ENCODE results near the gene DCTPP1. TPM values are rescaled to one million over a fixed set of nuclear protein-coding genes. Genes with fewer than 3 reads are reported as not detected.

The DCTPP1 gene
- total and polyA plus RNA-seq, 2 experiments from 2014 or later, result 20.2 to 45.7 TPM

GRCh38 chr16:30395992-30396585 lies 33.7 kb downstream of the DCTPP1 start:
- Histone ChIP-seq H3K9me2 (ENCODE audit: insufficient read depth) (no peaks in the 10 kb centered on the region), H3K4me2 (ENCODE audit: unreplicated experiment) (peak overlapping the region; percentile 82), H3K9ac (peak overlapping the region; percentile 85), H3K27me3 (replicated peaks; ENCODE audit: insufficient read depth) (no peaks in the 10 kb centered on the region), H3K9me3 (ENCODE audit: low read depth) (no peaks in the 10 kb centered on the region), H3K27ac (no peak overlapping the region), H3F3A (ENCODE audit: insufficient read depth) (peaks cover 23% of the 10 kb centered on the region; the same call in 1 of the 2 replicates), H3K4me1 (ENCODE audit: insufficient read depth) (peaks cover 7% of the 10 kb centered on the region), H3K36me3 (ENCODE audit: low read depth) (no peaks in the 10 kb centered on the region), H3K79me2 (ENCODE audit: insufficient read depth) (peaks cover 16% of the 10 kb centered on the region), H2AFZ (peak overlapping the region; percentile 86), H4K20me1 (ENCODE audit: insufficient read depth) (no peaks in the 10 kb centered on the region), H3K4me3 (peak overlapping the region; percentile 85)
- 26 to 32% methylated on average over 13 of the region's 13 CpGs for WGBS, 2 experiments (ENCODE audit: low coverage in 1 of 2, low lambda C conversion rate in 2 of 2, missing lambda C conversion rate in 2 of 2)
- no peak for TF ChIP-seq EZH2 (IDR thresholded peaks at IDR 0.05; ENCODE audit: insufficient read depth, poor library complexity, severe bottlenecking)
- no peak for TF ChIP-seq EZH2phosphoT487 (IDR thresholded peaks at IDR 0.05; ENCODE audit: insufficient read depth, low read depth)
- no peak for DNase-seq
- in situ Hi-C loops (cut with MboI), result no loop called here

GRCh38 chr16:30395155-30395991 lies 34.5 kb downstream of the DCTPP1 start, which contains the start of gene ZNF48:
TSS of gene ZNF48 (plus strand) at chr16:30395420. CDS start at chr16:30395795, 375 bp downstream.
- Histone ChIP-seq H3K27ac (peak within 1 kb of the TSS; percentile 75), H3K9me3 (ENCODE audit: low read depth) (no peaks in the 10 kb centered on the region), H3F3A (ENCODE audit: insufficient read depth) (peaks cover 23% of the 10 kb centered on the region; the same call in 1 of the 2 replicates), H2AFZ (peak within 1 kb of the TSS; percentile 86), H3K4me3 (peak within 1 kb of the TSS; percentile 85), H3K4me2 (ENCODE audit: unreplicated experiment) (peak within 1 kb of the TSS; percentile 82), H3K27me3 (replicated peaks; ENCODE audit: insufficient read depth) (no peaks in the 10 kb centered on the region), H3K36me3 (ENCODE audit: low read depth) (no peaks in the 10 kb centered on the region), H3K9ac (peak within 1 kb of the TSS; percentile 85), H3K9me2 (ENCODE audit: insufficient read depth) (no peaks in the 10 kb centered on the region), H3K4me1 (ENCODE audit: insufficient read depth) (peaks cover 7% of the 10 kb centered on the region), H4K20me1 (ENCODE audit: insufficient read depth) (no peaks in the 10 kb centered on the region), H3K79me2 (ENCODE audit: insufficient read depth) (peaks cover 16% of the 10 kb centered on the region)
- peak; percentile 94 for DNase-seq
- TF ChIP-seq EZH2 (IDR thresholded peaks at IDR 0.05; ENCODE audit: insufficient read depth, poor library complexity, severe bottlenecking) (no peak), EZH2phosphoT487 (IDR thresholded peaks at IDR 0.05; ENCODE audit: insufficient read depth, low read depth) (no peak)
- in situ Hi-C loops (cut with MboI), result no loop called here
- 0 to 1% methylated on average over 54 to 94 of the region's 103 CpGs for WGBS, 2 experiments (ENCODE audit: low coverage in 1 of 2, low lambda C conversion rate in 2 of 2, missing lambda C conversion rate in 2 of 2)

GRCh38 chr16:30394592-30395154 lies 35.2 kb downstream of the DCTPP1 start:
- Histone ChIP-seq H3K27me3 (replicated peaks; ENCODE audit: insufficient read depth) (no peaks in the 10 kb centered on the region), H3K79me2 (ENCODE audit: insufficient read depth) (peaks cover 16% of the 10 kb centered on the region), H3K9me3 (ENCODE audit: low read depth) (no peaks in the 10 kb centered on the region), H3K9me2 (ENCODE audit: insufficient read depth) (no peaks in the 10 kb centered on the region), H3K27ac (peak overlapping the region; percentile 75), H2AFZ (peak overlapping the region; percentile 86), H3K9ac (peak overlapping the region; percentile 85), H3K4me2 (ENCODE audit: unreplicated experiment) (peak overlapping the region; percentile 82), H3K36me3 (ENCODE audit: low read depth) (no peaks in the 10 kb centered on the region), H3K4me1 (ENCODE audit: insufficient read depth) (peaks cover 7% of the 10 kb centered on the region), H4K20me1 (ENCODE audit: insufficient read depth) (no peaks in the 10 kb centered on the region), H3F3A (ENCODE audit: insufficient read depth) (peaks cover 20% of the 10 kb centered on the region; the same call in 1 of the 2 replicates), H3K4me3 (peak overlapping the region; percentile 85)
- TF ChIP-seq EZH2 (IDR thresholded peaks at IDR 0.05; ENCODE audit: insufficient read depth, poor library complexity, severe bottlenecking) (no peak), EZH2phosphoT487 (IDR thresholded peaks at IDR 0.05; ENCODE audit: insufficient read depth, low read depth) (no peak)
- in situ Hi-C loops (cut with MboI), result no loop called here
- WGBS, 2 experiments (ENCODE audit: low coverage in 1 of 2, low lambda C conversion rate in 2 of 2, missing lambda C conversion rate in 2 of 2), result 2 to 8% methylated on average over 16 to 31 of the region's 31 CpGs
- DNase-seq, result peak; percentile 66

- Histone ChIP-seq H3K36me3 (ENCODE audit: low read depth) (no peaks in the 10 kb centered on the region), H3K9ac (no peak overlapping the region), H3K4me3 (no peak overlapping the region), H3K4me2 (ENCODE audit: unreplicated experiment) (no peak overlapping the region), H3K27ac (no peak overlapping the region), H2AFZ (no peak overlapping the region), H4K20me1 (ENCODE audit: insufficient read depth) (no peaks in the 10 kb centered on the region), H3K9me3 (ENCODE audit: low read depth) (no peaks in the 10 kb centered on the region), H3K79me2 (ENCODE audit: insufficient read depth) (no peaks in the 10 kb centered on the region), H3F3A (ENCODE audit: insufficient read depth) (no peaks in the 10 kb centered on the region), H3K4me1 (ENCODE audit: insufficient read depth) (no peaks in the 10 kb centered on the region), H3K27me3 (replicated peaks; ENCODE audit: insufficient read depth) (no peaks in the 10 kb centered on the region), H3K9me2 (ENCODE audit: insufficient read depth) (no peaks in the 10 kb centered on the region)
- no peak for DNase-seq
- TF ChIP-seq EZH2 (IDR thresholded peaks at IDR 0.05; ENCODE audit: insufficient read depth, poor library complexity, severe bottlenecking), result no peak
- no peak for TF ChIP-seq EZH2phosphoT487 (IDR thresholded peaks at IDR 0.05; ENCODE audit: insufficient read depth, low read depth)
- in situ Hi-C loops (cut with MboI), result no loop called here
- 40 to 43% methylated on average over 2 of the region's 2 CpGs for WGBS, 2 experiments (ENCODE audit: low coverage in 1 of 2, low lambda C conversion rate in 2 of 2, missing lambda C conversion rate in 2 of 2)
Observed at GRCh38 chr16:30383521-30383920, 46.3 kb downstream of the DCTPP1 start.

Data from GM23248 (cell line).